H9 (cell line): ENCODE data around the gene BSDC1. TPM values are rescaled to one million over a fixed set of nuclear protein-coding genes. Genes with fewer than 3 reads are reported as not detected.

ENCODE experiments used
- DNase-seq: peaks from one replicate; pipeline ENCODE4 v3.0.0-alpha.2; 2017
- H2AFZ ChIP-seq: one replicate; pipeline ENCODE4 v1.6.1; 2013; ENCODE audit warnings: mild to moderate bottlenecking, low read length, control low read depth, moderate library complexity
- H2AK5ac ChIP-seq: 2 replicates; pipeline ENCODE4 v1.6.1; 2013; ENCODE audit warnings: low read length, control low read depth, mixed read lengths; ENCODE audit not compliant: insufficient read length
- H2BK120ac ChIP-seq: one replicate; pipeline ENCODE4 v1.6.1; 2013; ENCODE audit warnings: low read depth, mild to moderate bottlenecking, low read length, control low read depth, inconsistent platforms; ENCODE audit not compliant: poor library complexity, severe bottlenecking
- H2BK12ac ChIP-seq: 2 replicates; pipeline ENCODE4 v1.6.1; 2013; ENCODE audit warnings: low read length, control low read depth, mixed read lengths, low read depth; ENCODE audit not compliant: insufficient read length
- H2BK15ac ChIP-seq: 2 replicates; pipeline ENCODE4 v1.6.1; 2013; ENCODE audit warnings: low read depth, low read length, control low read depth
- H2BK20ac ChIP-seq: one replicate; pipeline ENCODE4 v1.6.1; 2013; ENCODE audit warnings: low read depth, mild to moderate bottlenecking, low read length, control low read depth, inconsistent platforms; ENCODE audit not compliant: poor library complexity, severe bottlenecking
- H2BK5ac ChIP-seq: 2 replicates; pipeline ENCODE4 v1.6.1; 2013; ENCODE audit warnings: low read length, control low read depth, mixed read lengths; ENCODE audit not compliant: insufficient read length
- H3K14ac ChIP-seq: 2 replicates; pipeline ENCODE4 v1.6.1; 2013; ENCODE audit warnings: low read length, control low read depth; ENCODE audit not compliant: insufficient read depth
- H3K18ac ChIP-seq: 2 replicates; pipeline ENCODE4 v1.6.1; 2013; ENCODE audit warnings: low read depth, mild to moderate bottlenecking, mixed read lengths, low read length, control low read depth; ENCODE audit not compliant: insufficient read length
- H3K23ac ChIP-seq: 2 replicates; pipeline ENCODE4 v1.6.1; 2013; ENCODE audit warnings: low read length, control low read depth, mixed read lengths, low read depth; ENCODE audit not compliant: insufficient read length
- H3K23me2 ChIP-seq: 2 replicates; pipeline ENCODE4 v1.6.1; 2013; ENCODE audit warnings: low read depth, mild to moderate bottlenecking, mixed read lengths, low read length, control low read depth; ENCODE audit not compliant: insufficient read length, poor library complexity, severe bottlenecking
- H3K27ac ChIP-seq: 2 replicates; pipeline ENCODE4 v1.5.1; 2013; ENCODE audit warnings: low read length, control low read depth, mixed read lengths, low read depth; ENCODE audit not compliant: insufficient read length
- H3K27me3 ChIP-seq: 2 replicates; pipeline ENCODE4 v1.6.1; 2013; ENCODE audit warnings: low read length, control low read depth, inconsistent platforms; ENCODE audit not compliant: insufficient read depth
- H3K4ac ChIP-seq: 2 replicates; pipeline ENCODE4 v1.6.1; 2013; ENCODE audit warnings: low read depth, mild to moderate bottlenecking, control low read depth, inconsistent platforms, low read length, moderate library complexity
- H3K4me1 ChIP-seq: 2 replicates; pipeline ENCODE4 v1.6.1; 2013; ENCODE audit warnings: low read length, control low read depth, inconsistent platforms; ENCODE audit not compliant: insufficient read depth
- H3K4me2 ChIP-seq: 2 replicates; pipeline ENCODE4 v1.6.1; 2013; ENCODE audit warnings: low read length, control low read depth, mixed read lengths; ENCODE audit not compliant: insufficient read length, insufficient read depth
- H3K56ac ChIP-seq: 2 replicates; pipeline ENCODE4 v1.6.1; 2013; ENCODE audit warnings: low read depth, mild to moderate bottlenecking, mixed read lengths, low read length, control low read depth; ENCODE audit not compliant: insufficient read length
- H3K79me1 ChIP-seq: 2 replicates; pipeline ENCODE4 v1.6.1; 2013; ENCODE audit warnings: low read depth, mild to moderate bottlenecking, moderate library complexity, low read length, control low read depth, inconsistent platforms; ENCODE audit not compliant: insufficient read depth, poor library complexity, severe bottlenecking
- H3K79me2 ChIP-seq: 2 replicates; pipeline ENCODE4 v1.6.1; 2013; ENCODE audit warnings: low read length, control low read depth, inconsistent platforms; ENCODE audit not compliant: insufficient read depth
- H3K9ac ChIP-seq: 2 replicates; pipeline ENCODE4 v1.6.1; 2013; ENCODE audit warnings: low read length, control low read depth, mixed read lengths; ENCODE audit not compliant: insufficient read length; ENCODE audit errors: extremely low read depth
- H3K9me3 ChIP-seq: one replicate; pipeline ENCODE4 v1.6.1; 2013; ENCODE audit warnings: low read depth, low read length, inconsistent platforms; ENCODE audit not compliant: control insufficient read depth
- H3T11ph ChIP-seq: one replicate; pipeline ENCODE4 v1.6.1; 2013; ENCODE audit warnings: mild to moderate bottlenecking, low read length, control low read depth, inconsistent platforms
- H4K20me1 ChIP-seq: one replicate; pipeline ENCODE4 v1.6.1; 2013; ENCODE audit not compliant: control insufficient read depth, insufficient read length, insufficient read depth
- H4K5ac ChIP-seq: 2 replicates; pipeline ENCODE4 v1.6.1; 2013; ENCODE audit warnings: low read depth, mild to moderate bottlenecking, mixed read lengths, low read length, control low read depth; ENCODE audit not compliant: insufficient read length
- H4K8ac ChIP-seq: replicated peaks from 2 replicates; pipeline ENCODE4 v1.6.1; 2013; ENCODE audit warnings: low read length, control low read depth, mixed read lengths, low read depth; ENCODE audit not compliant: insufficient read length
- H4K91ac ChIP-seq: 2 replicates; pipeline ENCODE4 v1.6.1; 2013; ENCODE audit warnings: low read depth, mild to moderate bottlenecking, moderate library complexity, mixed read lengths, low read length, control low read depth; ENCODE audit not compliant: insufficient read length
- H3K27ac Mint-ChIP-seq, 3 experiments: 2 replicates in 2 of 3; 3 replicates in 1 of 3; pipeline ENCODE4 v1.8.0; 2020 to 2021; ENCODE audit warnings: mixed read lengths in 3 of 3, mild to moderate bottlenecking in 1 of 3, moderate library complexity in 1 of 3
- H3K27me3 Mint-ChIP-seq: 2 replicates; pipeline ENCODE4 v1.8.0; 2021; ENCODE audit warnings: low read depth, mild to moderate bottlenecking, moderate library complexity, mixed read lengths
- H3K36me3 Mint-ChIP-seq, 3 experiments: 2 replicates in 2 of 3; 3 replicates in 1 of 3; pipeline ENCODE4 v1.8.0; 2020 to 2021; ENCODE audit warnings: low read depth in 3 of 3, mixed read lengths in 3 of 3; ENCODE audit not compliant: insufficient read depth in 1 of 3
- H3K4me1 Mint-ChIP-seq, 2 experiments: 2 replicates each; pipeline ENCODE4 v1.8.0; 2020; ENCODE audit warnings: mixed read lengths in 2 of 2
- H3K4me3 Mint-ChIP-seq, 2 experiments: 2 replicates in 1 of 2; 3 replicates in 1 of 2; pipeline ENCODE4 v1.8.0; 2020 to 2021; ENCODE audit warnings: mild to moderate bottlenecking in 2 of 2, mixed read lengths in 2 of 2, moderate library complexity in 1 of 2
- H3K9me3 Mint-ChIP-seq, 2 experiments: 2 replicates in 1 of 2; 3 replicates in 1 of 2; pipeline ENCODE4 v1.8.0; 2020; ENCODE audit warnings: mild to moderate bottlenecking in 2 of 2, mixed read lengths in 2 of 2, moderate library complexity in 1 of 2
- total RNA-seq: library from RNA; stranded (reverse); gene quantifications from 2 replicates; pipeline ENCODE4 v1.2.1, GENCODE V29; 2021
- TF ChIP-seq, protein P1 (sequence below): fragments of 200-600 bp; sonication (generic); conservative IDR thresholded peaks from 3 replicates; pipeline ENCODE4 v1.8.0; 2021; ENCODE audit warnings: antibody characterized with exemption, mild to moderate bottlenecking

Gene BSDC1
- total RNA-seq, 1 experiment from 2014 or later, result 52.6 TPM

DNA sequence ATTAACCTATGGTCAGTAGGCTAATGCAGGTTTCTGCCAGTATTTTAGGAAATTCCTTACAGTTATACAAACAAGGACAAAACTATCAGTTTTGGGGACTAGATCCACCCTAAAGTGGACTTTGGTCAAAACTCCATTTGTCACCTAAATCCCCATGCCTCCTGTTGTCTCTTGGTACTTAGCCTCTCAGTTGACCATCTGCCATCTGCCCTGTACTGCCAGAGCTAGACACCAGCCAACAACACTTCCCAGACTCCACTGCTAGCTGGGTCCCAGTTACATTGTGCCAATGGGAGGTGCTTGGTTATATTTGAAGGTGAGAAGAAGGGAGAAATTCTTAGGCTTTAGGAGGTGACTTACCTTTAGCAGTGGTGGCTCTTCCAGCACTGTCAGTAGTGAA lies 17.0 kb upstream of the BSDC1 start:
- Histone ChIP-seq H3K4ac (no peak overlapping the region), H2BK5ac (no peak overlapping the region), H3K23me2 (no peaks in the 10 kb centered on the region), H4K5ac (no peak overlapping the region), H3K9me3 (peaks cover 16% of the 10 kb centered on the region), H2AK5ac (no peak overlapping the region), H2BK15ac (no peak overlapping the region), H3K56ac (no peak overlapping the region), H2BK120ac (no peak overlapping the region), H3K18ac (no peak overlapping the region), H3K79me1 (no peaks in the 10 kb centered on the region), H3K23ac (no peak overlapping the region), H2BK12ac (no peak overlapping the region), H3K14ac (no peak overlapping the region), H3K27ac (no peak overlapping the region), H2AFZ (no peak overlapping the region), H3K4me2 (no peak overlapping the region), H2BK20ac (no peak overlapping the region), H3K4me1 (no peaks in the 10 kb centered on the region), H4K20me1 (no peaks in the 10 kb centered on the region), H4K8ac (no peak overlapping the region), H3K79me2 (no peaks in the 10 kb centered on the region), H4K91ac (no peak overlapping the region), H3K9ac (no peak overlapping the region), H3K27me3 (no peaks in the 10 kb centered on the region), H3T11ph (no peak overlapping the region)
- Mint-ChIP-seq H3K9me3 (peaks cover 28 to 31% of the 10 kb centered on the region in 2 experiments), H3K36me3 (peaks cover 17 to 34% (median 24%) of the 10 kb centered on the region in 3 experiments), H3K27me3 (peaks cover 7% of the 10 kb centered on the region), H3K27ac (no peak overlapping the region), H3K4me3 (no peak overlapping the region), H3K4me1 (peaks cover 3 to 16% of the 10 kb centered on the region in 2 experiments; a peak in 3 of 4 replicates)
- TF ChIP-seq, protein P1, sequence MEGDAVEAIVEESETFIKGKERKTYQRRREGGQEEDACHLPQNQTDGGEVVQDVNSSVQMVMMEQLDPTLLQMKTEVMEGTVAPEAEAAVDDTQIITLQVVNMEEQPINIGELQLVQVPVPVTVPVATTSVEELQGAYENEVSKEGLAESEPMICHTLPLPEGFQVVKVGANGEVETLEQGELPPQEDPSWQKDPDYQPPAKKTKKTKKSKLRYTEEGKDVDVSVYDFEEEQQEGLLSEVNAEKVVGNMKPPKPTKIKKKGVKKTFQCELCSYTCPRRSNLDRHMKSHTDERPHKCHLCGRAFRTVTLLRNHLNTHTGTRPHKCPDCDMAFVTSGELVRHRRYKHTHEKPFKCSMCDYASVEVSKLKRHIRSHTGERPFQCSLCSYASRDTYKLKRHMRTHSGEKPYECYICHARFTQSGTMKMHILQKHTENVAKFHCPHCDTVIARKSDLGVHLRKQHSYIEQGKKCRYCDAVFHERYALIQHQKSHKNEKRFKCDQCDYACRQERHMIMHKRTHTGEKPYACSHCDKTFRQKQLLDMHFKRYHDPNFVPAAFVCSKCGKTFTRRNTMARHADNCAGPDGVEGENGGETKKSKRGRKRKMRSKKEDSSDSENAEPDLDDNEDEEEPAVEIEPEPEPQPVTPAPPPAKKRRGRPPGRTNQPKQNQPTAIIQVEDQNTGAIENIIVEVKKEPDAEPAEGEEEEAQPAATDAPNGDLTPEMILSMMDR, result no peak
- DNase-seq, result no peak
